H1 (cell line): ENCODE data around the gene LTN1. TPM values are rescaled to one million over a fixed set of nuclear protein-coding genes. Genes with fewer than 3 reads are reported as not detected.

Source experiments
- CTCF ChIA-PET: fragments of 300-600 bp; sonication (Branson Sonifier 250); formaldehyde crosslinking; loops from one replicate; lab custom pipeline; 2021; ENCODE audit not compliant: partially characterized antibody; lab: Charles Lee
- POLR2A ChIA-PET: fragments of 300-600 bp; sonication (Branson Sonifier 250); formaldehyde crosslinking; loops from one replicate; lab custom pipeline; 2021; ENCODE audit warnings: inconsistent platforms; ENCODE audit not compliant: partially characterized antibody; lab: Charles Lee
- DNase-seq, 2 experiments: peaks; one replicate each; pipeline versions ENCODE4 v3.0.0 to v3.0.0-alpha.2; 2010 to 2022; ENCODE audit warnings: low spot score in 2 of 2, low read depth in 1 of 2, mixed read lengths in 1 of 2
- FAIRE-seq: peaks from 2 replicates; lab custom pipeline; 2011; peaks lifted over from hg19 to GRCh38; lab: Jason Lieb, UNC
- H2AFZ ChIP-seq: 2 replicates; pipeline ENCODE4 v1.8.1; 2012; ENCODE audit warnings: low read length, inconsistent platforms
- H2AK5ac ChIP-seq: 2 replicates; pipeline ENCODE4 v1.6.1; 2013; ENCODE audit warnings: low read depth, low read length
- H2BK120ac ChIP-seq: replicated peaks from 2 replicates; pipeline ENCODE3; 2013; ENCODE audit warnings: low read depth, low read length, inconsistent platforms
- H2BK12ac ChIP-seq: 2 replicates; pipeline ENCODE4 v1.6.1; 2013; ENCODE audit warnings: low read depth, low read length
- H2BK15ac ChIP-seq: 2 replicates; pipeline ENCODE4 v1.6.1; 2013; ENCODE audit warnings: low read length
- H2BK20ac ChIP-seq: 2 replicates; pipeline ENCODE4 v1.6.1; 2013; ENCODE audit warnings: low read length
- H2BK5ac ChIP-seq: 2 replicates; pipeline ENCODE4 v1.6.1; 2013; ENCODE audit warnings: low read depth, low read length
- H3K14ac ChIP-seq: 2 replicates; pipeline ENCODE4 v1.6.1; 2013; ENCODE audit warnings: inconsistent platforms; ENCODE audit not compliant: insufficient read length
- H3K18ac ChIP-seq: 2 replicates; pipeline ENCODE4 v1.6.1; 2013; ENCODE audit warnings: low read length; ENCODE audit errors: extremely low read depth
- H3K23ac ChIP-seq: 2 replicates; pipeline ENCODE4 v1.6.1; 2013; ENCODE audit warnings: inconsistent platforms; ENCODE audit not compliant: insufficient read length
- H3K23me2 ChIP-seq: 2 replicates; pipeline ENCODE4 v1.6.1; 2013; ENCODE audit warnings: low read depth, low read length
- H3K27ac ChIP-seq: 2 replicates; pipeline ENCODE4 v1.6.1; 2011; ENCODE audit warnings: low read depth, low read length, inconsistent platforms
- H3K27me3 ChIP-seq, 4 experiments: replicated peaks in 1 of 4; 1 replicate in 1 of 4; 2 replicates in 3 of 4; pipeline versions ENCODE4 v1.6.1 to v1.8.1; 2011 to 2013; ENCODE audit warnings: low read length in 3 of 4, mild to moderate bottlenecking in 3 of 4, inconsistent platforms in 2 of 4, mixed read lengths in 2 of 4, moderate library complexity in 1 of 4; ENCODE audit not compliant: control insufficient read depth in 3 of 4, insufficient read depth in 3 of 4; ENCODE audit errors: extremely low read depth in 1 of 4
- H3K36me3 ChIP-seq, 4 experiments: 2 replicates each; pipeline versions ENCODE4 v1.6.1 to v1.8.1; 2011 to 2013; ENCODE audit warnings: mild to moderate bottlenecking in 4 of 4, low read length in 3 of 4, moderate library complexity in 2 of 4, control low read depth in 1 of 4, inconsistent platforms in 1 of 4; ENCODE audit not compliant: insufficient read depth in 4 of 4, control insufficient read depth in 2 of 4
- H3K4ac ChIP-seq: replicated peaks from 2 replicates; pipeline ENCODE3; 2013; ENCODE audit warnings: low read length, low read depth, mixed read lengths, inconsistent platforms; ENCODE audit not compliant: insufficient read length
- H3K4me1 ChIP-seq, 4 experiments: replicated peaks in 1 of 4; 1 replicate in 1 of 4; 2 replicates in 3 of 4; pipeline versions ENCODE4 v1.6.1 to v1.8.1; 2011 to 2013; ENCODE audit warnings: low read length in 3 of 4, inconsistent platforms in 2 of 4, mixed read lengths in 1 of 4; ENCODE audit not compliant: insufficient read depth in 4 of 4, control insufficient read depth in 3 of 4
- H3K4me2 ChIP-seq, 2 experiments: 2 replicates each; pipeline versions ENCODE4 v1.6.1 to v1.8.1; 2011 to 2013; ENCODE audit warnings: low read depth in 2 of 2, low read length in 2 of 2, control low read depth in 1 of 2, inconsistent platforms in 1 of 2, mild to moderate bottlenecking in 1 of 2; ENCODE audit not compliant: insufficient read depth in 1 of 2
- H3K4me3 ChIP-seq, 4 experiments: fragments of 200-600, 300-600 bp in 1 of 4; sonication (generic), shearing (Covaris generic), sonication (Bioruptor Twin) in 1 of 4; 2 replicates each; pipeline versions ENCODE4 v1.5.1 to v1.8.1; 2011 to 2016; ENCODE audit warnings: low read length in 4 of 4, low read depth in 3 of 4, control low read depth in 2 of 4, inconsistent platforms in 2 of 4, mild to moderate bottlenecking in 2 of 4, mixed read lengths in 1 of 4, moderate library complexity in 1 of 4; ENCODE audit not compliant: insufficient read depth in 2 of 4; ENCODE audit errors: extremely low read depth in 1 of 4
- H3K56ac ChIP-seq: replicated peaks from 2 replicates; pipeline ENCODE3; 2013; ENCODE audit warnings: low read depth, mild to moderate bottlenecking, mixed read lengths, low read length, inconsistent platforms; ENCODE audit not compliant: insufficient read length
- H3K79me1 ChIP-seq: 2 replicates; pipeline ENCODE4 v1.6.1; 2013; ENCODE audit warnings: low read depth, low read length, control low read depth
- H3K79me2 ChIP-seq, 2 experiments: 2 replicates each; pipeline versions ENCODE4 v1.6.1 to v1.8.1; 2012 to 2013; ENCODE audit warnings: low read length in 2 of 2, mild to moderate bottlenecking in 2 of 2, inconsistent platforms in 1 of 2; ENCODE audit not compliant: insufficient read depth in 2 of 2, control insufficient read depth in 1 of 2
- H3K9ac ChIP-seq, 4 experiments: replicated peaks in 1 of 4; 1 replicate in 1 of 4; 2 replicates in 3 of 4; pipeline versions ENCODE4 v1.6.1 to v1.8.1; 2011 to 2013; ENCODE audit warnings: low read depth in 3 of 4, low read length in 3 of 4, control low read depth in 2 of 4, mild to moderate bottlenecking in 2 of 4, moderate library complexity in 2 of 4, inconsistent platforms in 1 of 4; ENCODE audit errors: extremely low read depth in 1 of 4
- H3K9me3 ChIP-seq, 2 experiments: 2 replicates each; pipeline versions ENCODE4 v1.6.1 to v1.8.1; 2012 to 2013; ENCODE audit warnings: mild to moderate bottlenecking in 2 of 2, moderate library complexity in 2 of 2, control low read depth in 1 of 2, inconsistent platforms in 1 of 2, low read depth in 1 of 2, low read length in 1 of 2, mixed read lengths in 1 of 2; ENCODE audit not compliant: insufficient read depth in 2 of 2
- H4K20me1 ChIP-seq, 2 experiments: replicated peaks in 1 of 2; 2 replicates each; pipeline versions ENCODE3 to v1.8.1; 2011 to 2013; ENCODE audit warnings: inconsistent platforms in 2 of 2, low read length in 2 of 2, mild to moderate bottlenecking in 1 of 2; ENCODE audit not compliant: insufficient read depth in 2 of 2, control insufficient read depth in 1 of 2
- H4K5ac ChIP-seq: 2 replicates; pipeline ENCODE4 v1.6.1; 2013; ENCODE audit warnings: low read length, low read depth, mixed read lengths, inconsistent platforms; ENCODE audit not compliant: insufficient read length
- H4K8ac ChIP-seq: 2 replicates; pipeline ENCODE4 v1.8.0; 2013; ENCODE audit warnings: mild to moderate bottlenecking, moderate library complexity, low read length, inconsistent platforms; ENCODE audit not compliant: insufficient read depth; ENCODE audit errors: extremely low read depth
- H4K91ac ChIP-seq: replicated peaks from 2 replicates; pipeline ENCODE3; 2013; ENCODE audit warnings: low read length, mixed read lengths, inconsistent platforms; ENCODE audit not compliant: insufficient read length
- POLR2AphosphoS5 ChIP-seq: IDR thresholded peaks from 2 replicates; pipeline ENCODE4 v1.6.1; 2011; ENCODE audit warnings: low read depth, low read length
- SIX5 ChIP-seq: IDR thresholded peaks from 2 replicates; pipeline ENCODE4 v1.6.1; 2011; ENCODE audit warnings: mild to moderate bottlenecking, low read depth, low read length
- WGBS, 2 experiments: shearing (Covaris generic) in 1 of 2; methylation state at CpG; one replicate each; pipeline versions ENCODE4 v1.1.6 to v1.1.7; 2013 to 2015; ENCODE audit warnings: low lambda C conversion rate in 2 of 2, mixed read lengths in 2 of 2, inconsistent platforms in 1 of 2, low coverage in 1 of 2, missing lambda C conversion rate in 1 of 2; ENCODE audit not compliant: insufficient replicate concordance in 2 of 2, insufficient coverage in 1 of 2, insufficient read length in 1 of 2; ENCODE audit errors: extremely low coverage in 1 of 2, missing lambda C conversion rate in 1 of 2; 5-methylcytosine and 5-hydroxymethylcytosine counted together
- polyA plus RNA-seq, 7 experiments: library from polyadenylated mRNA; depleted of rRNA in 3 of 7; stranded (reverse) in 5 of 7; unstranded in 2 of 7; fragments of >200 nt in 5 of 7; fragments of 200-250 nt in 2 of 7; gene quantifications; 1 replicate in 5 of 7; 2 replicates in 1 of 7; 4 replicates in 1 of 7; pipeline versions ENCODE4 v1.2.1 to v1.2.3, GENCODE V29; 2011 to 2013; ENCODE audit warnings: missing spikeins in 2 of 7, mixed read lengths in 2 of 7
- total RNA-seq: library from RNA; stranded (reverse); fragmentation: NEBNext Ultra II Directional; extraction: Animal tissue kit (Norgen Biotek cat#: 25700); gene quantifications from 2 replicates; pipeline ENCODE4 v1.2.1, GENCODE V29; 2021

Gene LTN1
- total and polyA plus RNA-seq, 2 of the 8 experiments (the other 6 are each of a cell fraction or from before 2014, with no cell fraction given): 3.2 to 23.5 TPM

DNA sequence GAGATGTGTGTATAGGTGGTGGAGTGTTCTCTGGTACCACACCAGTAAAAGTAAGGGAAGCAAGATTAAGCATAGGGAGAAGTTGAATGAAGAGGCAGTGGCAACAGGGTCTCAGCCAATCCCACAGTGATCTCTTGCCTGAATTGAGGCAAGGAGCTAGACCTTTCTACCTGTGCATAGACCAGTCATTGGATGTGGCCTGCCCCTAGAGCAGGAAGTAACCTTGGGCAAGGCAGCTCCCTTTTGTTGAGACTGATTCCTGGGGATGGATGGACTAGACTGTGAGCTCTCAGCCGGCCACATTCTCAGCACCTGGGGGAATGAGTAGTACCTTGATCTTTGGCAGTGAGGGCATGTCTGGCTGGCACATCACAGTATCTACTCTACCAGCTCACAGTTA lies 38.2 kb upstream of the LTN1 start:
- H2BK5ac ChIP-seq: no peak overlapping the region
- POLR2A ChIA-PET: interaction anchor here (1.4 kb wide), 1 partner anchor 29 kb away, joined by 3 read pairs; no protein-coding TSS in a partner anchor
- no peak overlapping the region for H3K56ac ChIP-seq
- no peak overlapping the region for H4K5ac ChIP-seq
- H3K36me3 ChIP-seq: peaks cover 3 to 26% (median 16%) of the 10 kb centered on the region in 4 experiments; a peak in 6 of 8 replicates
- H2AK5ac ChIP-seq: no peak overlapping the region
- H2AFZ ChIP-seq: no peak overlapping the region
- H3K4ac ChIP-seq: no peak overlapping the region
- no peak overlapping the region for H3K4me3 ChIP-seq
- H3K79me1 ChIP-seq: no peaks in the 10 kb centered on the region; the same call in 1 of the 2 replicates
- no peak overlapping the region for H3K27ac ChIP-seq
- no peak overlapping the region for H3K23ac ChIP-seq
- H3K14ac ChIP-seq: no peak overlapping the region
- H4K8ac ChIP-seq: no peak overlapping the region
- H3K9me3 ChIP-seq: no peaks in the 10 kb centered on the region
- H3K18ac ChIP-seq: no peak overlapping the region
- H4K20me1 ChIP-seq: peaks cover 0 to 5% of the 10 kb centered on the region in 2 experiments
- FAIRE-seq: no peak
- H3K27me3 ChIP-seq: no peaks in the 10 kb centered on the region
- no peak overlapping the region for H4K91ac ChIP-seq
- no peak overlapping the region for H3K9ac ChIP-seq
- no peak overlapping the region for H2BK15ac ChIP-seq
- 100% methylated on average over 1 of the region's 1 CpG; no CpG with 5 or more reads in 1 of the 2 experiments for WGBS, 2 experiments
- peak; percentile 28; the same call in 1 of the 2 replicates for TF ChIP-seq POLR2AphosphoS5
- no peak for TF ChIP-seq SIX5
- H3K4me2 ChIP-seq: no peak overlapping the region
- no peak overlapping the region for H2BK120ac ChIP-seq
- no peak overlapping the region for H2BK20ac ChIP-seq
- no peak for DNase-seq
- peaks cover 0 to 20% of the 10 kb centered on the region in 2 experiments; a peak in 2 of 4 replicates for H3K79me2 ChIP-seq
- CTCF ChIA-PET: no interaction called here
- no peaks in the 10 kb centered on the region for H3K4me1 ChIP-seq
- H2BK12ac ChIP-seq: no peak overlapping the region
- H3K23me2 ChIP-seq: no peaks in the 10 kb centered on the region; the same call in 1 of the 2 replicates
